Motor neuron (in vitro differentiated cells): ENCODE measurements around the gene AMFR. TPM values are rescaled to one million over a fixed set of nuclear protein-coding genes. Genes with fewer than 3 reads are reported as not detected.

Source experiments
- ATAC-seq, 8 experiments: fragments of 200-7000 bp; cut with Tn5 transposase; replicated peaks in 6 of 8; 2 replicates each; pipeline ENCODE4 v1.8.0; 2021; ENCODE audit warnings: mild to moderate bottlenecking in 8 of 8, moderate library complexity in 8 of 8
- H3K27ac ChIP-seq, 2 donors: fragments of 250-450 bp; sonication (Bioruptor Pico); 2 replicates each; pipeline ENCODE4 v1.9.0; 2021; ENCODE audit warnings: antibody characterized with exemption in 2 of 2, mild to moderate bottlenecking in 2 of 2, moderate library complexity in 1 of 2
- H3K4me1 ChIP-seq, 2 donors: fragments of 250-450 bp; sonication (Bioruptor Pico); replicated peaks in 1 of 2; 2 replicates each; pipeline ENCODE4 v1.6.1; 2021; ENCODE audit warnings: antibody characterized with exemption in 2 of 2, mild to moderate bottlenecking in 2 of 2, moderate library complexity in 1 of 2
- H3K4me3 ChIP-seq, 5 donors: fragments of 250-450 bp; sonication (Bioruptor Pico); 2 replicates each; pipeline ENCODE4 v1.9.0; 2021; ENCODE audit warnings: antibody characterized with exemption in 5 of 5, mild to moderate bottlenecking in 5 of 5, moderate library complexity in 4 of 5
- WGBS, 10 experiments: fragments of 450-650 bp; shearing (Covaris generic); methylation state at CpG; one replicate each; pipeline ENCODE4 v1.0.0; 2022; 5-methylcytosine and 5-hydroxymethylcytosine counted together
- in situ Hi-C, 9 experiments: fragments of 400-800 bp; cut with MboI; loops; one replicate each; pipeline ENCODE4 v1.15.0; 2021; ENCODE audit warnings: low sequenced_read_pairs in 9 of 9, low pct_unique_long_range_greater_than_20kb in 2 of 9; ENCODE audit not compliant: unreplicated experiment in 9 of 9
- total RNA-seq, 8 experiments: library from RNA; unstranded; fragments of 300-600 nt; gene quantifications; 2 replicates each; pipeline versions ENCODE4 v1.2.3 to v1.2.4, GENCODE V29; 2022

Gene AMFR
- total RNA-seq, 8 experiments from 2014 or later = 49.1 to 165 (median 60.1) TPM

GRCh38 chr16:56353054-56353921 is 72.1 kb downstream of the AMFR start:
- H3K4me1 ChIP-seq = peaks cover 11 to 18% of the 10 kb centered on the region in 2 donors
- 0 to 100% (median 60%) methylated on average over 1 to 3 of the region's 15 CpGs; no CpG with 5 or more reads in 5 of the 10 experiments for WGBS, 10 experiments
- H3K27ac ChIP-seq = no peak overlapping the region
- ATAC-seq = no peak
- H3K4me3 ChIP-seq = no peak overlapping the region
- in situ Hi-C loops = no loop called here

GRCh38 chr16:56352351-56353053 is 72.8 kb downstream of the AMFR start:
- Histone ChIP-seq H3K27ac (no peak overlapping the region), H3K4me1 (peaks cover 11 to 18% of the 10 kb centered on the region in 2 donors), H3K4me3 (no peak overlapping the region)
- in situ Hi-C loops = no loop called here
- no peak for ATAC-seq
- 37 to 100% (median 76%) methylated on average over 1 to 4 of the region's 7 CpGs; no CpG with 5 or more reads in 4 of the 10 experiments for whole genome bisulfite sequencing, 10 experiments

GRCh38 chr16:56351481-56351880 is 73.9 kb downstream of the AMFR start:
- WGBS, 10 experiments = 8 to 100% (median 86%) methylated on average over 1 to 2 of the region's 6 CpGs; no CpG with 5 or more reads in 5 of the 10 experiments
- Histone ChIP-seq H3K27ac (no peak overlapping the region), H3K4me3 (no peak overlapping the region), H3K4me1 (peaks cover 6 to 10% of the 10 kb centered on the region in 2 donors)
- in situ Hi-C loops = no loop called here
- ATAC-seq = no peak

GRCh38 chr16:56350491-56351405 is 74.6 kb downstream of the AMFR start:
- H3K4me3 ChIP-seq = no peak overlapping the region
- H3K27ac ChIP-seq = no peak overlapping the region
- peaks cover 0 to 3% of the 10 kb centered on the region in 2 donors for H3K4me1 ChIP-seq
- in situ Hi-C loops = no loop called here
- 69 to 100% (median 89%) methylated on average over 1 to 12 of the region's 22 CpGs; no CpG with 5 or more reads in 3 of the 10 experiments for WGBS, 10 experiments
- no peak for ATAC-seq

GRCh38 chr16:56349711-56350161 is 75.6 kb downstream of the AMFR start:
- in situ Hi-C loops = no loop called here
- Histone ChIP-seq H3K4me3 (no peak overlapping the region), H3K4me1 (no peaks in the 10 kb centered on the region), H3K27ac (no peak overlapping the region)
- ATAC-seq = no peak
- WGBS, 10 experiments = 65 to 100% (median 93%) methylated on average over 1 to 10 of the region's 16 CpGs; no CpG with 5 or more reads in 5 of the 10 experiments

GRCh38 chr16:56349086-56349415 is 76.3 kb downstream of the AMFR start:
- Histone ChIP-seq H3K4me1 (no peaks in the 10 kb centered on the region), H3K27ac (no peak overlapping the region), H3K4me3 (no peak overlapping the region)
- ATAC-seq = peak in 1 of 8 experiments; percentile 10
- in situ Hi-C loops = no loop called here
- 80% methylated on average over 1 of the region's 2 CpGs; no CpG with 5 or more reads in 9 of the 10 experiments for WGBS, 10 experiments

- peak in 2 of 8 experiments; percentile 15 to 29 for ATAC-seq
- Histone ChIP-seq H3K4me1 (no peaks in the 10 kb centered on the region), H3K27ac (no peak overlapping the region), H3K4me3 (no peak overlapping the region)
- in situ Hi-C loops = no loop called here
- WGBS, 10 experiments = 89 to 100% (median 92%) methylated on average over 2 to 6 of the region's 25 CpGs; no CpG with 5 or more reads in 3 of the 10 experiments
Measured at GRCh38 chr16:56348168-56349085, 76.9 kb downstream of the AMFR start.

GRCh38 chr16:56347670-56348069 is 77.7 kb downstream of the AMFR start:
- no CpG with 5 or more reads among the region's 11 CpGs for WGBS, 10 experiments
- no peak overlapping the region for H3K27ac ChIP-seq
- in situ Hi-C loops = no loop called here
- H3K4me1 ChIP-seq = no peaks in the 10 kb centered on the region
- no peak for ATAC-seq
- H3K4me3 ChIP-seq = no peak overlapping the region

- Histone ChIP-seq H3K4me3 (no peak overlapping the region), H3K4me1 (no peaks in the 10 kb centered on the region), H3K27ac (no peak overlapping the region)
- in situ Hi-C loops = no loop called here
- 67 to 78% methylated on average over 3 of the region's 8 CpGs; no CpG with 5 or more reads in 8 of the 10 experiments for WGBS, 10 experiments
- ATAC-seq = no peak
Measured at GRCh38 chr16:56347166-56347565, 78.2 kb downstream of the AMFR start.

- in situ Hi-C loops = no loop called here
- no peak for ATAC-seq
- no peak overlapping the region for H3K4me3 ChIP-seq
- no peaks in the 10 kb centered on the region for H3K4me1 ChIP-seq
- no peak overlapping the region for H3K27ac ChIP-seq
- 75 to 100% (median 97%) methylated on average over 1 to 11 of the region's 15 CpGs; no CpG with 5 or more reads in 4 of the 10 experiments for WGBS, 10 experiments
Measured at GRCh38 chr16:56346131-56346890, 79.0 kb downstream of the AMFR start.

- Histone ChIP-seq H3K4me3 (no peak overlapping the region), H3K27ac (no peak overlapping the region), H3K4me1 (no peaks in the 10 kb centered on the region)
- WGBS, 10 experiments = 97 to 100% methylated on average over 1 to 5 of the region's 13 CpGs; no CpG with 5 or more reads in 8 of the 10 experiments
- no peak for ATAC-seq
- in situ Hi-C loops = no loop called here
Measured at GRCh38 chr16:56345406-56346050, 79.8 kb downstream of the AMFR start.
